Spleen (tissue), 11 donors: ENCODE measurements around the gene ADORA1. TPM values are rescaled to one million over a fixed set of nuclear protein-coding genes. Genes with fewer than 3 reads are reported as not detected.

Source experiments
- DNase-seq: peaks from one replicate; pipeline ENCODE4 v3.0.0-alpha.2; 2020
- H3K27ac ChIP-seq, 8 donors: fragments of 200-600 bp; sonication (generic) in 7 of 8; 1 replicate in 4 of 8; 2 replicates in 4 of 8; pipeline versions ENCODE4 v1.5.0 to v1.8.0; 2016 to 2021; ENCODE audit warnings: inconsistent platforms in 4 of 8, mild to moderate bottlenecking in 4 of 8, moderate library complexity in 1 of 8
- H3K27me3 ChIP-seq, 7 donors: fragments of 200-600 bp; sonication (generic) in 6 of 7; replicated peaks in 1 of 7; 1 replicate in 4 of 7; 2 replicates in 3 of 7; pipeline versions ENCODE4 v1.5.0 to v1.8.0; 2016 to 2021; ENCODE audit warnings: inconsistent platforms in 3 of 7, mild to moderate bottlenecking in 1 of 7
- H3K36me3 ChIP-seq, 6 donors: fragments of 200-600 bp; sonication (generic) in 5 of 6; 1 replicate in 4 of 6; 2 replicates in 2 of 6; pipeline versions ENCODE4 v1.5.0 to v1.8.0; 2016 to 2021; ENCODE audit warnings: inconsistent platforms in 2 of 6
- H3K4me1 ChIP-seq, 6 donors: fragments of 200-600 bp; sonication (generic) in 5 of 6; 1 replicate in 3 of 6; 2 replicates in 3 of 6; pipeline versions ENCODE4 v1.5.0 to v1.8.0; 2016 to 2021; ENCODE audit warnings: inconsistent platforms in 3 of 6
- H3K4me3 ChIP-seq, 8 donors: fragments of 200-600 bp; sonication (generic) in 7 of 8; 1 replicate in 4 of 8; 2 replicates in 4 of 8; pipeline versions ENCODE4 v1.5.0 to v1.8.0; 2016 to 2021; ENCODE audit warnings: inconsistent platforms in 4 of 8, mild to moderate bottlenecking in 4 of 8, moderate library complexity in 2 of 8
- H3K9me3 ChIP-seq, 8 donors: fragments of 200-600 bp; sonication (generic) in 7 of 8; 1 replicate in 4 of 8; 2 replicates in 4 of 8; pipeline versions ENCODE4 v1.5.0 to v1.8.0; 2016 to 2021; ENCODE audit warnings: inconsistent platforms in 4 of 8
- CTCF ChIP-seq, 11 experiments: fragments of 200-600 bp in 7 of 11; fragments of 450-650 bp in 4 of 11; sonication (generic) in 4 of 11; IDR thresholded peaks in 8 of 11; conservative IDR thresholded peaks in 3 of 11; 1 replicate in 7 of 11; 2 replicates in 4 of 11; pipeline versions ENCODE4 v1.4.0 to v1.8.0; 2016 to 2021; ENCODE audit warnings: antibody characterized with exemption in 11 of 11, inconsistent platforms in 4 of 11, mild to moderate bottlenecking in 1 of 11
- POLR2A ChIP-seq, 3 donors: fragments of 450-650 bp; IDR thresholded peaks; one replicate each; pipeline ENCODE4 v1.5.1; 2017; ENCODE audit warnings: antibody characterized with exemption in 3 of 3, mild to moderate bottlenecking in 1 of 3
- POLR2AphosphoS5 ChIP-seq, 3 donors: sonication (generic); formaldehyde crosslinking; IDR thresholded peaks; one replicate each; pipeline ENCODE4 v1.5.1; 2017; ENCODE audit warnings: antibody characterized with exemption in 3 of 3
- WGBS, 5 donors: extraction: QIAGEN DNeasy Blood & Tissue Kit in 3 of 5; methylation state at CpG; one replicate each; pipeline versions ENCODE4 v1.1.5 to v1.1.7; 2013 to 2018; 5-methylcytosine and 5-hydroxymethylcytosine counted together
- intact Hi-C: fragments of 100-400 bp; cut with DNase I; formaldehyde crosslinking; loops from one replicate; pipeline ENCODE4 v1.15.0; 2023; ENCODE audit warnings: low total_unique reads
- polyA plus RNA-seq, 3 donors: library from polyadenylated mRNA; stranded (reverse); fragments of 200-250 nt; gene quantifications; one replicate each; pipeline ENCODE4 v1.2.1, GENCODE V29; 2013
- total RNA-seq, 7 donors: library from RNA; depleted of rRNA in 3 of 7; stranded (reverse); fragments of >200 nt in 3 of 7; fragmentation: NEBNext Ultra II Directional in 4 of 7; extraction: Animal tissue kit (Norgen Biotek cat#: 25700) in 4 of 7; gene quantifications; one replicate each; pipeline versions ENCODE4 v1.1.0 to v1.2.1, GENCODE V29; 2016 to 2021
- donor health status: healthy with polysubstance abuse.
- donor health status: DM: no; HTN: no; CAD: no; lungs with moderate emphysema.
- donor health status: DM: no; HTN: no; CAD: no.
- donor health status: Bipolar disorder and iron deficiency.
- donor health status: healthy.
- donor health status: DM: no; HTN: no; CAD: no.
- donor health status: DM: yes; HTN: yes; CAD: no.

Gene ADORA1
- total and polyA plus RNA-seq, 10 donors, result 0.37 to 13.5 (median 5.3) TPM

- intact Hi-C loops, result no loop called here
- TF ChIP-seq POLR2AphosphoS5 (IDR thresholded peaks at IDR 0.05) (no peak), CTCF (IDR thresholded peaks at IDR 0.05 in 8 of 11, conservative IDR thresholded peaks at IDR 0.05 in 3 of 11) (no peak), POLR2A (IDR thresholded peaks at IDR 0.05) (no peak)
- H3K27me3 ChIP-seq, result peaks cover 0 to 45% (median 0%) of the 10 kb centered on the region in 7 donors
- no peak overlapping the region for H3K27ac ChIP-seq
- peaks cover 0 to 5% (median 0%) of the 10 kb centered on the region in 6 donors for H3K4me1 ChIP-seq
- WGBS, 5 donors, result 67 to 100% (median 74%) methylated on average over 3 to 5 of the region's 5 CpGs
- H3K9me3 ChIP-seq, result peaks cover 0 to 6% (median 0%) of the 10 kb centered on the region in 8 donors
- DNase-seq, result no peak
- H3K36me3 ChIP-seq, result no peaks in the 10 kb centered on the region
- H3K4me3 ChIP-seq, result no peak overlapping the region
These were observed 15.3 kb downstream of the ADORA1 start for GRCh38 chr1:203142684-203143408.

DNA sequence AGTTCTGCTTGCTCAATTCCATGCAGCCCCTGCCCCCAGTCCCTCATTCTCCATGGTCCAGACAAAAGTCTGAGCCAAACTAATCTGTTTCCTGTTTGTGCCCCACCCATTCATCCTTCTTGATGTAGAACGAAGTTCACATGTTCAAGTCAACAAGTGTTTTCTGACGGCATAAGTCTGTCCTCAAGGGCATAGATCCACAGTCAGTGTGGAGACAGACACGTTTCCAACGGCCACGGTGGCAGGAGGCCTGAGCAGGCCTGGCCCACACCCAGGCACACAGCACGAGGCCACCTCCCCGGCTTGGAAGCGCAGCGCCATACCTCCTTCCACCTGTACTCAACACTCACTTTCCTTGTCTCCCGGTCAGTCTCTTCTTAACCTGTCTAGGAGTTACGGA, 16.1 kb downstream of the ADORA1 start:
- no peaks in the 10 kb centered on the region for H3K36me3 ChIP-seq
- H3K27me3 ChIP-seq, result peaks cover 0 to 39% (median 0%) of the 10 kb centered on the region in 7 donors
- WGBS, 5 donors, result 68 to 89% (median 82%) methylated on average over 11 of the region's 11 CpGs
- intact Hi-C loops, result no loop called here
- H3K4me3 ChIP-seq, result no peak overlapping the region
- peaks cover 0 to 5% (median 0%) of the 10 kb centered on the region in 6 donors for H3K4me1 ChIP-seq
- peaks cover 0 to 6% (median 0%) of the 10 kb centered on the region in 8 donors for H3K9me3 ChIP-seq
- H3K27ac ChIP-seq, result no peak overlapping the region
- TF ChIP-seq POLR2AphosphoS5 (IDR thresholded peaks at IDR 0.05), result no peak
- TF ChIP-seq CTCF (IDR thresholded peaks at IDR 0.05 in 8 of 11, conservative IDR thresholded peaks at IDR 0.05 in 3 of 11), result no peak
- TF ChIP-seq POLR2A (IDR thresholded peaks at IDR 0.05), result no peak
- no peak for DNase-seq

DNA sequence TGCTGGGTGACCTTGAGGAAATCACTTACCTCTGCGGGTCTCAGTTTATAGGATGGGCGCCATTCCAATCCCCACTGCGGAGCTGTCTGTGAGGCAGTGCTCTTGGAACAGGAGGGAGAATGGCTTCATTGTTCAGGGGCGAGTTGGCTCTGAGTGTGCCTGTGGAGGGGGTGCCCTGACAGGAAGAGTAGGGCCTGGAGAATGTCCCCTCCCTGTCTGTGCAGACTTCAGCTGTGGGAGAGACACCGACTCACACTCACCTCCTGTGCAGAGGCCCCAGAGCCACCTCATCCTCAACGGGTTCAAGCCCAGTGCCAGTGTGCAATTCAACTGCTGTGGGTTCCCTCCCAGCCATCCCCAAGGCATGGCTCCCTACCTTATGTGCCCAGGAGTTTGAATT, 17.1 kb downstream of the ADORA1 start:
- intact Hi-C loops, result no loop called here
- DNase-seq, result no peak
- TF ChIP-seq POLR2A (IDR thresholded peaks at IDR 0.05), result no peak
- TF ChIP-seq POLR2AphosphoS5 (IDR thresholded peaks at IDR 0.05), result no peak
- no peak for TF ChIP-seq CTCF (IDR thresholded peaks at IDR 0.05 in 8 of 11, conservative IDR thresholded peaks at IDR 0.05 in 3 of 11)

GRCh38 chr1:203145321-203146041, 18.0 kb downstream of the ADORA1 start:
- Histone ChIP-seq H3K27ac (no peak overlapping the region), H3K4me3 (no peak overlapping the region), H3K27me3 (peaks cover 0 to 28% (median 0%) of the 10 kb centered on the region in 7 donors), H3K9me3 (peaks cover 0 to 6% (median 0%) of the 10 kb centered on the region in 8 donors), H3K4me1 (peaks cover 0 to 12% (median 0%) of the 10 kb centered on the region in 6 donors), H3K36me3 (no peaks in the 10 kb centered on the region)
- intact Hi-C loops, result no loop called here
- 76 to 87% (median 76%) methylated on average over 13 of the region's 13 CpGs for WGBS, 5 donors
- TF ChIP-seq POLR2AphosphoS5 (IDR thresholded peaks at IDR 0.05) (no peak), CTCF (IDR thresholded peaks at IDR 0.05 in 8 of 11, conservative IDR thresholded peaks at IDR 0.05 in 3 of 11) (no peak), POLR2A (IDR thresholded peaks at IDR 0.05) (no peak)
- no peak for DNase-seq

More for the DNA sequence above, 17.1 kb downstream of the ADORA1 start:
- H3K27ac ChIP-seq, result no peak overlapping the region
- 58 to 85% (median 69%) methylated on average over 6 of the region's 6 CpGs for WGBS, 5 donors
- H3K36me3 ChIP-seq, result no peaks in the 10 kb centered on the region
- peaks cover 0 to 5% (median 0%) of the 10 kb centered on the region in 6 donors for H3K4me1 ChIP-seq
- no peak overlapping the region for H3K4me3 ChIP-seq
- peaks cover 0 to 30% (median 0%) of the 10 kb centered on the region in 7 donors for H3K27me3 ChIP-seq
- peaks cover 0 to 6% (median 0%) of the 10 kb centered on the region in 8 donors for H3K9me3 ChIP-seq
